Endothelial cell of umbilical vein (primary cell): Measurements from ENCODE around the gene JSRP1. TPM values are rescaled to one million over a fixed set of nuclear protein-coding genes. Genes with fewer than 3 reads are reported as not detected.

Experiments
- BruUV-seq: library from RNA; stranded (reverse); fragments of 400-500 nt; replicated peaks from 2 replicates; lab custom pipeline; 2021; lab: Mats Ljungman, UMichigan
- CTCF ChIA-PET: fragments of 300-600, 350-600 bp; sonication (Branson Sonifier 250); formaldehyde crosslinking; loops from one replicate; lab custom pipeline; 2021; ENCODE audit warnings: antibody characterized with exemption, inconsistent platforms; lab: Charles Lee
- POLR2A ChIA-PET: fragments of 300-600, 350-600 bp; sonication (Branson Sonifier 250); formaldehyde crosslinking; loops from one replicate; lab custom pipeline; 2021; ENCODE audit warnings: antibody characterized with exemption, inconsistent platforms; lab: Charles Lee
- DNase-seq: peaks from one replicate; pipeline ENCODE4 v3.0.0-alpha.2; 2011; ENCODE audit warnings: low read depth, low spot score
- FAIRE-seq: peaks from 2 replicates; lab custom pipeline; 2011; peaks lifted over from hg19 to GRCh38; lab: Jason Lieb, UNC
- H2AFZ ChIP-seq: 2 replicates; pipeline ENCODE4 v1.6.0; 2012; ENCODE audit warnings: low read depth, low read length, control low read depth, inconsistent platforms
- H3K27ac ChIP-seq: 2 replicates; pipeline ENCODE4 v1.5.1; 2011; ENCODE audit warnings: low read depth, mild to moderate bottlenecking, control low read depth, low read length, moderate library complexity; ENCODE audit not compliant: insufficient read depth
- H3K27me3 ChIP-seq, 2 experiments: 2 replicates each; pipeline versions ENCODE4 v1.6.0 to v1.6.1; 2011; ENCODE audit warnings: low read length in 2 of 2, mixed read lengths in 1 of 2; ENCODE audit not compliant: control insufficient read depth in 2 of 2, insufficient read depth in 2 of 2
- H3K36me3 ChIP-seq, 2 experiments: 2 replicates in 1 of 2; 3 replicates in 1 of 2; pipeline ENCODE4 v1.5.1; 2011; ENCODE audit warnings: low read length in 2 of 2, mild to moderate bottlenecking in 1 of 2, moderate library complexity in 1 of 2; ENCODE audit not compliant: control insufficient read depth in 2 of 2, insufficient read depth in 2 of 2; ENCODE audit errors: extremely low read depth in 1 of 2
- H3K4me1 ChIP-seq: 3 replicates; pipeline ENCODE4 v1.5.1; 2011; ENCODE audit warnings: mild to moderate bottlenecking, low read length; ENCODE audit not compliant: control insufficient read depth, insufficient read depth; ENCODE audit errors: extremely low read depth
- H3K4me2 ChIP-seq: 2 replicates; pipeline ENCODE4 v1.6.1; 2011; ENCODE audit warnings: low read length, control low read depth, mixed read lengths; ENCODE audit not compliant: insufficient read depth
- H3K4me3 ChIP-seq, 3 experiments: fragments of 200-600 bp in 1 of 3; sonication (generic), shearing (Covaris generic) in 1 of 3; replicated peaks in 1 of 3; 2 replicates each; pipeline ENCODE4 v1.5.1; 2011 to 2016; ENCODE audit warnings: control low read depth in 3 of 3, low read length in 3 of 3, mild to moderate bottlenecking in 2 of 3, inconsistent platforms in 1 of 3, low read depth in 1 of 3, moderate library complexity in 1 of 3; ENCODE audit not compliant: insufficient read depth in 1 of 3
- H3K79me2 ChIP-seq: 2 replicates; pipeline ENCODE4 v1.6.0; 2012; ENCODE audit warnings: low read length, inconsistent platforms; ENCODE audit not compliant: control insufficient read depth, insufficient read depth
- H3K9ac ChIP-seq: replicated peaks from 2 replicates; pipeline ENCODE3; 2011; ENCODE audit warnings: low read length, control low read depth; ENCODE audit not compliant: insufficient read depth; ENCODE audit errors: extremely low read depth
- H3K9me1 ChIP-seq: replicated peaks from 3 replicates; pipeline ENCODE4 v1.6.0; 2011; ENCODE audit warnings: mild to moderate bottlenecking, low read length; ENCODE audit not compliant: control insufficient read depth, insufficient read depth; ENCODE audit errors: extremely low read depth
- H3K9me3 ChIP-seq: replicated peaks from 2 replicates; pipeline ENCODE4 v1.5.1; 2012; ENCODE audit warnings: low read length, inconsistent platforms; ENCODE audit not compliant: control insufficient read depth, insufficient read depth
- H4K20me1 ChIP-seq: replicated peaks from 2 replicates; pipeline ENCODE3; 2011; ENCODE audit warnings: mild to moderate bottlenecking, low read length; ENCODE audit not compliant: control insufficient read depth, insufficient read depth; ENCODE audit errors: extremely low read depth
- CTCF ChIP-seq, 2 donors: IDR thresholded peaks; 1 replicate in 1 of 2; 2 replicates in 1 of 2; pipeline ENCODE4 v1.5.1; 2011; ENCODE audit warnings: low read length in 2 of 2, mild to moderate bottlenecking in 2 of 2, moderate library complexity in 2 of 2, control low read depth in 1 of 2, inconsistent platforms in 1 of 2, low read depth in 1 of 2; ENCODE audit not compliant: insufficient read depth in 1 of 2; ENCODE audit errors: extremely low read depth in 1 of 2
- EZH2 ChIP-seq: IDR thresholded peaks from 2 replicates; pipeline ENCODE4 v1.6.1; 2012; ENCODE audit warnings: borderline replicate concordance, low read depth, mild to moderate bottlenecking, moderate library complexity, low read length, inconsistent platforms; ENCODE audit not compliant: severe bottlenecking
- FOS ChIP-seq: IDR thresholded peaks from 2 replicates; pipeline ENCODE4 v1.6.1; 2011; ENCODE audit warnings: mild to moderate bottlenecking, low read length, moderate library complexity, borderline replicate concordance; ENCODE audit not compliant: insufficient read depth
- GATA2 ChIP-seq: IDR thresholded peaks from 2 replicates; pipeline ENCODE4 v1.7.0; 2011; ENCODE audit warnings: low read depth, mild to moderate bottlenecking, moderate library complexity, mixed read lengths, low read length; ENCODE audit not compliant: insufficient read length, insufficient read depth
- JUN ChIP-seq: IDR thresholded peaks from 2 replicates; pipeline ENCODE4 v1.6.1; 2011; ENCODE audit warnings: borderline replicate concordance, low read depth; ENCODE audit not compliant: insufficient read length, insufficient read depth
- MAX ChIP-seq: IDR thresholded peaks from 2 replicates; pipeline ENCODE4 v1.6.1; 2011; ENCODE audit not compliant: insufficient read depth, insufficient read length
- MYC ChIP-seq: IDR thresholded peaks from one replicate; pipeline ENCODE4 v1.6.1; 2011; ENCODE audit warnings: mild to moderate bottlenecking, low read depth, low read length
- POLR2A ChIP-seq: IDR thresholded peaks from 2 replicates; pipeline ENCODE4 v1.6.1; 2012; ENCODE audit warnings: low read depth, mild to moderate bottlenecking, control low read depth, low read length
- POLR2AphosphoS5 ChIP-seq: IDR thresholded peaks from 2 replicates; pipeline ENCODE4 v1.6.1; 2012; ENCODE audit warnings: low read depth, mild to moderate bottlenecking, control low read depth, low read length, moderate library complexity; ENCODE audit not compliant: insufficient read depth
- dilution Hi-C: fragments of 300-500 bp; cut with MboI; formaldehyde crosslinking; loops from one replicate; pipeline ENCODE4 v1.15.0; 2019; ENCODE audit warnings: low sequenced_read_pairs; ENCODE audit not compliant: extremely low pct_ligation_motif_present
- intact Hi-C: fragments of 100-400 bp; cut with micrococcal nuclease; formaldehyde crosslinking; loops from one replicate; pipeline ENCODE4 v1.10.0; 2022
- polyA plus RNA-seq, 4 experiments: library from polyadenylated mRNA; depleted of rRNA in 3 of 4; stranded (reverse) in 3 of 4; unstranded in 1 of 4; fragments of >200 nt; gene quantifications; 2 replicates each; pipeline versions ENCODE4 v1.2.1 to v1.2.3, GENCODE V29; 2011 to 2012; ENCODE audit warnings: missing spikeins in 1 of 4
- total RNA-seq: library from RNA; stranded (reverse); gene quantifications from 2 replicates; pipeline ENCODE4 v1.2.3, GENCODE V29; 2021

JSRP1 gene
- total and polyA plus RNA-seq, 2 donors (not counting 3 experiments of a cell fraction or from before 2014, with no cell fraction given): not detected

GRCh38 chr19:2210987-2211740, 45.1 kb downstream of the JSRP1 start:
- peaks cover 7 to 44% of the 10 kb centered on the region in 2 experiments for H3K36me3 ChIP-seq
- H3K27ac ChIP-seq: no peak overlapping the region
- ChIA-PET POLR2A (no interaction called here), CTCF (no interaction called here)
- FAIRE-seq (no peak), DNase-seq (no peak)
- TF ChIP-seq EZH2 (no peak), MAX (no peak), FOS (no peak), POLR2AphosphoS5 (no peak), GATA2 (no peak), JUN (no peak), CTCF (IDR thresholded peaks at IDR 0.05; ENCODE audit: extremely low read depth in 1 of 2, insufficient read depth in 1 of 2, low read depth in 1 of 2, low read length in 2 of 2) (no peak), POLR2A (no peak), MYC (no peak)
- H4K20me1 ChIP-seq: no peaks in the 10 kb centered on the region
- intact Hi-C loops (no loop called here), dilution Hi-C loops (no loop called here)
- no TSS peak for BruUV-seq
- H3K9me1 ChIP-seq: no peaks in the 10 kb centered on the region
- H3K27me3 ChIP-seq: no peaks in the 10 kb centered on the region
- no peak overlapping the region for H3K9ac ChIP-seq
- H2AFZ ChIP-seq: no peak overlapping the region
- no peaks in the 10 kb centered on the region for H3K79me2 ChIP-seq
- no peak overlapping the region for H3K4me2 ChIP-seq
- peaks cover 7% of the 10 kb centered on the region for H3K4me1 ChIP-seq
- no peak overlapping the region for H3K4me3 ChIP-seq
- H3K9me3 ChIP-seq: no peaks in the 10 kb centered on the region
